Effector CD8-positive, alpha-beta T cell (primary cell): ENCODE results near the gene TBX20.
"Not testable (repeated sequence)": the region's sequence is repeated elsewhere in the genome, so short reads cannot be mapped to it uniquely, and the experiment has no call there.

Experiments
- DNase-seq: peaks from one replicate; lab custom pipeline; 2025; lab: John Stamatoyannopoulos, UW

The TBX20 gene

GRCh38 chr7:35220176-35220575 is 33.7 kb downstream of the TBX20 start:
- DNase-seq, result not testable (repeated sequence)

GRCh38 chr7:35216033-35216432 is 37.9 kb downstream of the TBX20 start:
- not testable (repeated sequence) for DNase-seq

GRCh38 chr7:35215063-35215462 is 38.8 kb downstream of the TBX20 start:
- DNase-seq, result not testable (repeated sequence)

GRCh38 chr7:35206924-35207323 is 47.0 kb downstream of the TBX20 start:
- not testable (repeated sequence) for DNase-seq

- DNase-seq, result not testable (repeated sequence)
Observed at GRCh38 chr7:35204850-35205249, 49.0 kb downstream of the TBX20 start.

GRCh38 chr7:35204031-35204430 is 49.9 kb downstream of the TBX20 start:
- DNase-seq, result not testable (repeated sequence)

GRCh38 chr7:35202353-35202752 is 51.5 kb downstream of the TBX20 start:
- not testable (repeated sequence) for DNase-seq

- not testable (repeated sequence) for DNase-seq
Observed at GRCh38 chr7:35200170-35200569, 53.7 kb downstream of the TBX20 start.

GRCh38 chr7:35198370-35199140 is 55.3 kb downstream of the TBX20 start:
- DNase-seq, result not testable (repeated sequence)

GRCh38 chr7:35191571-35191970 is 62.3 kb downstream of the TBX20 start:
- DNase-seq, result not testable (repeated sequence)

- not testable (repeated sequence) for DNase-seq
Observed at GRCh38 chr7:35190146-35190773, 63.6 kb downstream of the TBX20 start.

- not testable (repeated sequence) for DNase-seq
Observed at GRCh38 chr7:35186751-35187150, 67.1 kb downstream of the TBX20 start.

- DNase-seq, result no peak
Observed at GRCh38 chr7:35185908-35186731, 67.8 kb downstream of the TBX20 start.

- not testable (repeated sequence) for DNase-seq
Observed at GRCh38 chr7:35185578-35185907, 68.4 kb downstream of the TBX20 start.

GRCh38 chr7:35184961-35185360 is 68.9 kb downstream of the TBX20 start:
- DNase-seq, result not testable (repeated sequence)

GRCh38 chr7:35183873-35184503 is 69.9 kb downstream of the TBX20 start:
- not testable (repeated sequence) for DNase-seq

GRCh38 chr7:35180665-35181064 is 73.2 kb downstream of the TBX20 start:
- DNase-seq, result not testable (repeated sequence)

- DNase-seq, result not testable (repeated sequence)
Observed at GRCh38 chr7:35173176-35173575, 80.7 kb downstream of the TBX20 start.

GRCh38 chr7:35172131-35172530 is 81.8 kb downstream of the TBX20 start:
- DNase-seq, result not testable (repeated sequence)

GRCh38 chr7:35167658-35168057 is 86.2 kb downstream of the TBX20 start:
- not testable (repeated sequence) for DNase-seq

- DNase-seq, result not testable (repeated sequence)
Observed at GRCh38 chr7:35167158-35167557, 86.7 kb downstream of the TBX20 start.
